Measurements from ENCODE around the gene ADPRHL1. TPM values are rescaled to one million over a fixed set of nuclear protein-coding genes. Genes with fewer than 3 reads are reported as not detected.

The ADPRHL1 gene
- total RNA-seq, 3 donors from 2014 or later (not counting 1 experiment from before 2014, with no cell fraction given), result 0.56 to 0.93 (median 0.72) TPM

DNA sequence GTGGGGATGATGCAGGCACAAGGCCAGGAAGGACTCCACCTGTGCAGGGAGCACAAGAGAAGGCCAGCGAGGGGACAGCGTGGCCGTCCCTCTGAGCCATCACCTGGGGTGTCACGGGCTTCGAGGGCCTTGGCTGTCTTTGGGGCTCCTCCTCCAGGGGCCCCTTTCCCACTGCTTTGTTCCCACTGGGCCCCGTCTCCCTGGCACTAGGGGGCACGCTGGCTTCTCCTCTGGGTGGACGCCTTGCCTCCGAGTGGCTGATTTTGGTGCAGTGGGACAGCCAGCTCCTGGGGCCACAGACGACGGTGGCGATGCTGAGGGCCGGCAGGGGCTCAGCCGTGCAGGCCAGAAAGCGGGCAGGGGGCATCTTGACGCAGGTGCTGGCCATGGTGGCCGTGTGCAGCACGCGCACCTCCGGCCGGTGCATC is 46.2 kb downstream of the ADPRHL1 start:
- Mint-ChIP-seq H3K4me3 (no peak overlapping the region), H3K36me3 (no peaks in the 10 kb centered on the region), H3K27ac (no peak overlapping the region), H3K27me3 (ENCODE audit: low read depth in 2 of 2) (no peaks in the 10 kb centered on the region), H3K4me1 (no peaks in the 10 kb centered on the region), H3K9me3 (no peaks in the 10 kb centered on the region)
- Histone ChIP-seq H3K9me3 (ENCODE audit: control insufficient read depth, insufficient read depth, low read length) (no peaks in the 10 kb centered on the region), H3K4me3 (ENCODE audit: low read length) (no peak overlapping the region), H3K27ac (ENCODE audit: low read length) (no peak overlapping the region), H3K4me1 (ENCODE audit: control insufficient read depth, insufficient read depth, low read length) (peaks cover 5% of the 10 kb centered on the region), H3K27me3 (ENCODE audit: control insufficient read depth, insufficient read depth, low read length) (no peaks in the 10 kb centered on the region), H3K36me3 (ENCODE audit: control insufficient read depth, insufficient read depth, low read length) (no peaks in the 10 kb centered on the region)
- DNase-seq (no peak), ATAC-seq (no peak)
- intact Hi-C loops (cut with micrococcal nuclease), result no loop called here
- 69% methylated on average over 21 of the region's 21 CpGs for WGBS (ENCODE audit: insufficient coverage)
- TF ChIP-seq, protein P1, sequence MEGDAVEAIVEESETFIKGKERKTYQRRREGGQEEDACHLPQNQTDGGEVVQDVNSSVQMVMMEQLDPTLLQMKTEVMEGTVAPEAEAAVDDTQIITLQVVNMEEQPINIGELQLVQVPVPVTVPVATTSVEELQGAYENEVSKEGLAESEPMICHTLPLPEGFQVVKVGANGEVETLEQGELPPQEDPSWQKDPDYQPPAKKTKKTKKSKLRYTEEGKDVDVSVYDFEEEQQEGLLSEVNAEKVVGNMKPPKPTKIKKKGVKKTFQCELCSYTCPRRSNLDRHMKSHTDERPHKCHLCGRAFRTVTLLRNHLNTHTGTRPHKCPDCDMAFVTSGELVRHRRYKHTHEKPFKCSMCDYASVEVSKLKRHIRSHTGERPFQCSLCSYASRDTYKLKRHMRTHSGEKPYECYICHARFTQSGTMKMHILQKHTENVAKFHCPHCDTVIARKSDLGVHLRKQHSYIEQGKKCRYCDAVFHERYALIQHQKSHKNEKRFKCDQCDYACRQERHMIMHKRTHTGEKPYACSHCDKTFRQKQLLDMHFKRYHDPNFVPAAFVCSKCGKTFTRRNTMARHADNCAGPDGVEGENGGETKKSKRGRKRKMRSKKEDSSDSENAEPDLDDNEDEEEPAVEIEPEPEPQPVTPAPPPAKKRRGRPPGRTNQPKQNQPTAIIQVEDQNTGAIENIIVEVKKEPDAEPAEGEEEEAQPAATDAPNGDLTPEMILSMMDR (IDR thresholded peaks at IDR 0.05), result no peak

DNA sequence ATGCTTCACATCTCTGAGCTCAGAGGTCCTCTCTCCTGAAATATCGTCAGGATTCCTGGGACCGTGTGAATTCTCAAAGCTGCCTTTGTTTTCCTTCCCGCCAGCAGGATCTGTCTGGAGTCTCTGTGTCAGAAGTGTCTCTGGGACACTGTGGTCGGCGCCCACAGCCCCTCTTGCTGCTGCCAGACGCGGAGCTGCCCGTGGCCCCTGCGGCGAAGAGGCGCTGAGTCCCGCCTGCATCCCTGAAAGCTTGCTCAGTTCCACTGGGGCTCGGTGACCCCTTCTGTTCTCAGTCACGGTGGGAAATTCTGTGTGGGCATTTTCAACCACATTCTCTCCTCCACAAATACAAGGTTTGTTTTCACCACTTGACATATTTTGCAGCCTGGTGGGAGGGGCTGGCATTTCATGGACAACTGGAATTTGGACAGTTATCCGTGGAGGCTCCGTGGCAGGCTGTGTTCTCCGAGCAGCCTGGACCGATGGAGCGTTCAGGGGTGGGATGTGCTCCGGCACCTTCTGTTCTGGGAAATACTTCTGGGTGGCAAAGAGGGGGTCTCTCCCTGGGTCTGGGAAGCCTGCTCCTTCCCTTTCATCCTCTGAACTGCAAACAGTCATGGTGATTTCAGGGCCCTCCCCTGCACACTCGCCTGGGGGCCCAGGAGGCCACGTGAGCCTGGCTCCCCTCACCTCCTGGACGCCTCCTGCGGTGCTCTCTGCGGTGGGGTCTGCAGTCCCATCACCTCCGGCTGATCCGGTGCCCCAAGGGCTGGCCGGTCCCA is 46.8 kb downstream of the ADPRHL1 start:
- 89% methylated on average over 28 of the region's 28 CpGs for WGBS (ENCODE audit: insufficient coverage)
- Mint-ChIP-seq H3K27me3 (ENCODE audit: low read depth in 2 of 2) (no peaks in the 10 kb centered on the region), H3K9me3 (no peaks in the 10 kb centered on the region), H3K27ac (no peak overlapping the region), H3K4me3 (no peak overlapping the region), H3K4me1 (no peaks in the 10 kb centered on the region), H3K36me3 (no peaks in the 10 kb centered on the region)
- Histone ChIP-seq H3K4me3 (ENCODE audit: low read length) (no peak overlapping the region), H3K27ac (ENCODE audit: low read length) (no peak overlapping the region), H3K4me1 (ENCODE audit: control insufficient read depth, insufficient read depth, low read length) (peaks cover 5% of the 10 kb centered on the region), H3K9me3 (ENCODE audit: control insufficient read depth, insufficient read depth, low read length) (no peaks in the 10 kb centered on the region), H3K27me3 (ENCODE audit: control insufficient read depth, insufficient read depth, low read length) (no peaks in the 10 kb centered on the region), H3K36me3 (ENCODE audit: control insufficient read depth, insufficient read depth, low read length) (no peaks in the 10 kb centered on the region)
- TF ChIP-seq, protein P1 (IDR thresholded peaks at IDR 0.05), result no peak
- DNase-seq, result no peak
- intact Hi-C loops (cut with micrococcal nuclease), result no loop called here
- no peak for ATAC-seq

DNA sequence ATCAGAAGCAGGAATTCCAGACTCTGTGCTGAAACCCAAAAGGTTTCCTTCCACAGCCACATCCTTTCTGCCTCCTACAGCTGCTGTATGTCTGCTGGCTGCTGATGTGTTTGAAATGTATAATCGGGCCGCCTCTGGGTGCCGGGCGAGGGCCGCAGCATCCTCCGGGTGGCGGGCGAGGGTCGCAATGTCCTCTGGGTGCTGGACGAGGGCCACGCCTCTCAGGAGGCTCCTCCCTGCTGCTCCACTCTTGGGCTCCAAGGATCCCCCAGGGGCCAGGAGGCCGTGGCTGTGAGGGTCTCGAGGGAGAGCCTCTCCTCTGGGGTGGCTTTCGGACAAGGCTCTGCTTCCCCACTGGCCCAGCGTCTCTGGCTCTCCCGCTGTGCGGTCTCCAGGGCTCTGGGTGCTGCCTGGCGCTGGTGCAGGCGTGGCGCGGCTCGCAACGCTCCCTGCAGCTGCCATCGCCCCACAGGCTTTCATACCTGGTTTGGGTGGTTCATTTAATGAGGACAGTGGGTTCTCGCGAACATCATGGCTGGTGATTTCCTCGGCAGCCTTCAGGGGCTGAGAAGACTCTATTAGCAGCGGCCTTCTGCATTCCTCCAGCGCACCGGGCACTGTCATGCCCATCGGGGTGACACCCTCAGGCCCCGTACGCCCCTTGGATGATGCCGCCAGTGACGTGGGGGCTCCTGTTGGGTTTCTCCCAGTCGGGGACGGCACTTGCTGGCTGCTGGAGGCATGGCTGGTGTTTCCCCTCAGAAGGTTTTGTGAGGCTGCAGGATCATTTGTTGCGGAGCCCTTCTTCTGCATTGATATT is 47.6 kb downstream of the ADPRHL1 start:
- no peaks in the 10 kb centered on the region for H3K36me3 ChIP-seq (ENCODE audit: control insufficient read depth, insufficient read depth, low read length)
- no peak overlapping the region for H3K27ac ChIP-seq (ENCODE audit: low read length)
- no peak overlapping the region for H3K27ac Mint-ChIP-seq
- intact Hi-C loops (cut with micrococcal nuclease), result no loop called here
- H3K4me1 ChIP-seq (ENCODE audit: control insufficient read depth, insufficient read depth, low read length), result peaks cover 5% of the 10 kb centered on the region
- no peak overlapping the region for H3K4me3 Mint-ChIP-seq
- ATAC-seq (no peak), DNase-seq (no peak)
- no peak overlapping the region for H3K4me3 ChIP-seq (ENCODE audit: low read length)
- H3K9me3 Mint-ChIP-seq, result no peaks in the 10 kb centered on the region
- no peaks in the 10 kb centered on the region for H3K9me3 ChIP-seq (ENCODE audit: control insufficient read depth, insufficient read depth, low read length)
- H3K27me3 ChIP-seq (ENCODE audit: control insufficient read depth, insufficient read depth, low read length), result no peaks in the 10 kb centered on the region
- no peaks in the 10 kb centered on the region for H3K36me3 Mint-ChIP-seq
- TF ChIP-seq, protein P1 (IDR thresholded peaks at IDR 0.05), result no peak
- 94% methylated on average over 38 of the region's 38 CpGs for WGBS (ENCODE audit: insufficient coverage)
- no peaks in the 10 kb centered on the region for H3K27me3 Mint-ChIP-seq (ENCODE audit: low read depth in 2 of 2)
- no peaks in the 10 kb centered on the region for H3K4me1 Mint-ChIP-seq

All from natural killer cell (primary cell).